Stomach (tissue), 9 donors: ENCODE data around the gene PYM1. TPM values are rescaled to one million over a fixed set of nuclear protein-coding genes. Genes with fewer than 3 reads are reported as not detected.

Experiments used
- DNase-seq, 2 donors: peaks; one replicate each; pipeline versions ENCODE4 v3.0.0 to v3.0.0-alpha.2; 2013 to 2019
- H3K27ac ChIP-seq, 5 donors: fragments of 200-600 bp in 4 of 5; sonication (generic) in 4 of 5; one replicate each; pipeline ENCODE4 v1.5.1; 2013 to 2019; ENCODE audit warnings: mild to moderate bottlenecking in 1 of 5, moderate library complexity in 1 of 5
- H3K27me3 ChIP-seq, 3 donors: fragments of 200-600 bp; sonication (generic); one replicate each; pipeline ENCODE4 v1.5.1; 2017 to 2019; ENCODE audit warnings: mixed run types in 1 of 3
- H3K36me3 ChIP-seq, 4 donors: fragments of 200-600 bp; sonication (generic); 1 replicate in 3 of 4; 2 replicates in 1 of 4; pipeline ENCODE4 v1.5.1; 2016 to 2019
- H3K4me1 ChIP-seq, 4 donors: fragments of 200-600 bp; sonication (generic); one replicate each; pipeline ENCODE4 v1.5.1; 2016 to 2019
- H3K4me3 ChIP-seq, 4 donors: fragments of 200-600 bp; sonication (generic) in 3 of 4; one replicate each; pipeline ENCODE4 v1.5.1; 2016 to 2019; ENCODE audit warnings: mild to moderate bottlenecking in 1 of 4
- H3K9me3 ChIP-seq, 4 donors: fragments of 200-600 bp; sonication (generic); one replicate each; pipeline ENCODE4 v1.5.1; 2016 to 2019
- EP300 ChIP-seq: sonication (generic); formaldehyde crosslinking; IDR thresholded peaks from one replicate; pipeline ENCODE4 v1.6.1; 2017; ENCODE audit warnings: antibody characterized with exemption
- POLR2A ChIP-seq, 4 donors: fragments of 450-650 bp; IDR thresholded peaks; one replicate each; pipeline ENCODE4 v1.6.1; 2016; ENCODE audit warnings: antibody characterized with exemption in 4 of 4, control low read depth in 2 of 4, mild to moderate bottlenecking in 1 of 4, moderate library complexity in 1 of 4
- POLR2AphosphoS5 ChIP-seq, 3 donors: sonication (generic); formaldehyde crosslinking; IDR thresholded peaks; one replicate each; pipeline ENCODE4 v1.6.1; 2016; ENCODE audit warnings: antibody characterized with exemption in 3 of 3
- WGBS, 5 donors: extraction: QIAGEN DNeasy Blood & Tissue Kit in 3 of 5; methylation state at CpG; one replicate each; pipeline versions ENCODE4 v1.1.5 to v1.1.7; 2013 to 2018; 5-methylcytosine and 5-hydroxymethylcytosine counted together
- intact Hi-C: fragments of 100-400 bp; cut with DNase I; formaldehyde crosslinking; loops from one replicate; pipeline ENCODE4 v1.15.1; 2023; ENCODE audit warnings: low total_unique reads
- polyA plus RNA-seq, 3 donors: library from polyadenylated mRNA; stranded (reverse); fragments of 200-250 nt; gene quantifications; one replicate each; pipeline ENCODE4 v1.2.3, GENCODE V29; 2013
- total RNA-seq, 5 donors: library from RNA; depleted of rRNA; stranded (reverse); fragments of >200 nt; gene quantifications; one replicate each; pipeline versions ENCODE4 v1.1.0 to v1.2.3, GENCODE V29; 2014 to 2016
- TF ChIP-seq, protein P1 (sequence below), 7 experiments: fragments of 450-650 bp in 4 of 7; fragments of 200-600 bp in 3 of 7; sonication (generic) in 3 of 7; IDR thresholded peaks; one replicate each; pipeline ENCODE4 v1.5.1; 2016 to 2019; ENCODE audit warnings: antibody characterized with exemption in 7 of 7, control low read depth in 2 of 7, mild to moderate bottlenecking in 1 of 7
- donor health status: healthy with polysubstance abuse.
- donor health status: Bipolar disorder and iron deficiency.
- donor health status: healthy.

PYM1 gene
- total and polyA plus RNA-seq, 8 donors, result 1.2 to 59.4 (median 34.1) TPM

- DNase-seq, result peak; percentile 72 to 79
- H3K27ac ChIP-seq, result peak overlapping the region in 2 of 5 donors; percentile 25 to 29
- H3K4me3 ChIP-seq, result no peak overlapping the region
- TF ChIP-seq POLR2AphosphoS5 (IDR thresholded peaks at IDR 0.05) (peak in 1 of 3 donors; percentile 34), EP300 (no peak)
- H3K27me3 ChIP-seq, result no peaks in the 10 kb centered on the region
- intact Hi-C loops, result no loop called here
- H3K9me3 ChIP-seq, result no peaks in the 10 kb centered on the region
- WGBS, 5 donors, result 40 to 63% (median 55%) methylated on average over 3 to 5 of the region's 5 CpGs
- H3K36me3 ChIP-seq, result peaks cover 3 to 28% (median 25%) of the 10 kb centered on the region in 4 donors
- H3K4me1 ChIP-seq, result peaks cover 0 to 23% (median 6%) of the 10 kb centered on the region in 4 donors
Observed at GRCh38 chr12:55957106-55957859, 29.6 kb upstream of the PYM1 start.

DNA sequence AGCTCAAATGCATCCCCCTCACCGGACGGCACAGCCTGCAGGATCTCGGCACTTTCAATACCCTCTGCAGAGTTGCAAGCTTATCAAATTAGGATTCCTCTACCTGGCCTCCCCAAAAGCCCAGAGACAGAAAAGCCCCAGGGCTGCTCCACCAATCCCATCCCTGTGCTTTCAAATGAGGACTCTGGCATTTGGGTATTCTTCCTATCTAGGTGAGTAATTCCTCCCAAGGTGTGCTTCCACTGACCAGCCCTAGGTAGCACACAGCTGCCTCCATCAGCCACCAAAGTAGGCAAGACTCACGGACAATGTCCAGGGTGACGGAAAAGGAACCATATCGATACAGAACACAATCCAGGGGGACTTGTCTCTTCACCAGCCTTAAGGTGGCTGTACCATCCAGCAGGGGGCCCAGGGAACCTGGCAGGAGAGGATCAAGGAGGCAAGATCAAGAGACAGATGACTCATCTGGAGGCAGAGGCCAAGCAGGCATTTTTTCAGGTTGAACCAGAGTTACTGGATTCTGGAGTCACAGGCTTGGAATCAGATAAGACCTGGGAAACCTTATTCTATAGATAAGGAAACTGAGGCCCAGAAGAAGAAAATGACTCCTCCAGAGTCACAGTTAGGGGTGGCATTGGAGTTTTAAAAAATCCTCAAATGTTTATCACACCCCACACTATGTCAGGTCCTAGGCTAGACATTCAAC is 28.3 kb upstream of the PYM1 start:
- H3K27me3 ChIP-seq, result no peaks in the 10 kb centered on the region
- H3K27ac ChIP-seq, result no peak overlapping the region
- H3K4me3 ChIP-seq, result no peak overlapping the region
- DNase-seq, result peak; percentile 32 to 62
- no peaks in the 10 kb centered on the region for H3K9me3 ChIP-seq
- WGBS, 5 donors, result 86 to 95% (median 90%) methylated on average over 6 of the region's 6 CpGs
- H3K4me1 ChIP-seq, result peaks cover 0 to 23% (median 6%) of the 10 kb centered on the region in 4 donors
- H3K36me3 ChIP-seq, result peaks cover 11 to 41% (median 38%) of the 10 kb centered on the region in 4 donors
- TF ChIP-seq EP300 (no peak), POLR2AphosphoS5 (IDR thresholded peaks at IDR 0.05) (peak in 1 of 3 donors; percentile 41)
- TF ChIP-seq, protein P1, sequence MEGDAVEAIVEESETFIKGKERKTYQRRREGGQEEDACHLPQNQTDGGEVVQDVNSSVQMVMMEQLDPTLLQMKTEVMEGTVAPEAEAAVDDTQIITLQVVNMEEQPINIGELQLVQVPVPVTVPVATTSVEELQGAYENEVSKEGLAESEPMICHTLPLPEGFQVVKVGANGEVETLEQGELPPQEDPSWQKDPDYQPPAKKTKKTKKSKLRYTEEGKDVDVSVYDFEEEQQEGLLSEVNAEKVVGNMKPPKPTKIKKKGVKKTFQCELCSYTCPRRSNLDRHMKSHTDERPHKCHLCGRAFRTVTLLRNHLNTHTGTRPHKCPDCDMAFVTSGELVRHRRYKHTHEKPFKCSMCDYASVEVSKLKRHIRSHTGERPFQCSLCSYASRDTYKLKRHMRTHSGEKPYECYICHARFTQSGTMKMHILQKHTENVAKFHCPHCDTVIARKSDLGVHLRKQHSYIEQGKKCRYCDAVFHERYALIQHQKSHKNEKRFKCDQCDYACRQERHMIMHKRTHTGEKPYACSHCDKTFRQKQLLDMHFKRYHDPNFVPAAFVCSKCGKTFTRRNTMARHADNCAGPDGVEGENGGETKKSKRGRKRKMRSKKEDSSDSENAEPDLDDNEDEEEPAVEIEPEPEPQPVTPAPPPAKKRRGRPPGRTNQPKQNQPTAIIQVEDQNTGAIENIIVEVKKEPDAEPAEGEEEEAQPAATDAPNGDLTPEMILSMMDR (IDR thresholded peaks at IDR 0.05), result peak in 1 of 7 experiments; percentile 25
- intact Hi-C loops, result no loop called here

- H3K4me1 ChIP-seq, result peaks cover 0 to 23% (median 6%) of the 10 kb centered on the region in 4 donors
- no peak for TF ChIP-seq POLR2AphosphoS5 (IDR thresholded peaks at IDR 0.05)
- no peak for TF ChIP-seq EP300
- TF ChIP-seq, protein P1 (IDR thresholded peaks at IDR 0.05), result no peak
- TF ChIP-seq POLR2A (IDR thresholded peaks at IDR 0.05), result no peak
- no peak overlapping the region for H3K4me3 ChIP-seq
- no peaks in the 10 kb centered on the region for H3K27me3 ChIP-seq
- intact Hi-C loops, result no loop called here
- H3K9me3 ChIP-seq, result no peaks in the 10 kb centered on the region
- peaks cover 13 to 46% (median 41%) of the 10 kb centered on the region in 4 donors for H3K36me3 ChIP-seq
- H3K27ac ChIP-seq, result no peak overlapping the region
- DNase-seq, result no peak
- WGBS, 5 donors, result 69 to 90% (median 79%) methylated on average over 4 of the region's 4 CpGs
Observed at GRCh38 chr12:55955344-55955743, 27.6 kb upstream of the PYM1 start.

- Histone ChIP-seq H3K4me3 (no peak overlapping the region), H3K4me1 (no peaks in the 10 kb centered on the region), H3K27ac (no peak overlapping the region), H3K9me3 (no peaks in the 10 kb centered on the region), H3K27me3 (no peaks in the 10 kb centered on the region), H3K36me3 (peaks cover 22 to 74% (median 65%) of the 10 kb centered on the region in 4 donors)
- WGBS, 5 donors, result 74 to 86% (median 81%) methylated on average over 6 of the region's 6 CpGs
- intact Hi-C loops, result no loop called here
- no peak for DNase-seq
- TF ChIP-seq EP300 (no peak), POLR2A (IDR thresholded peaks at IDR 0.05) (no peak), POLR2AphosphoS5 (IDR thresholded peaks at IDR 0.05) (no peak)
- TF ChIP-seq, protein P1 (IDR thresholded peaks at IDR 0.05), result no peak
Observed at GRCh38 chr12:55946553-55946952, 18.9 kb upstream of the PYM1 start.
